ENCODE results near the gene AGBL5.

The AGBL5 gene

GRCh38 chr2:27024188-27024587 is 27.3 kb upstream of the AGBL5 start:
- no peak for DNase-seq

GRCh38 chr2:27024812-27025211 is 26.7 kb upstream of the AGBL5 start:
- DNase-seq, result no peak

- DNase-seq, result no peak
Observed at GRCh38 chr2:27025281-27025800, 26.1 kb upstream of the AGBL5 start.

GRCh38 chr2:27025861-27026851 is 25.3 kb upstream of the AGBL5 start:
- DNase-seq, result no peak

- no peak for DNase-seq
Observed at GRCh38 chr2:27027211-27027651, 24.2 kb upstream of the AGBL5 start.

- DNase-seq, result no peak
Observed at GRCh38 chr2:27029051-27029450, 22.4 kb upstream of the AGBL5 start.

- DNase-seq, result peak; percentile 93
Observed at GRCh38 chr2:27032495-27033252, 18.8 kb upstream of the AGBL5 start, which contains the start of gene TMEM214. Gene TMEM214 (plus strand): TSS chr2:27032965. CDS start chr2:27033016, 51 bp downstream.

GRCh38 chr2:27033253-27033852 is 18.1 kb upstream of the AGBL5 start:
- DNase-seq, result no peak

- DNase-seq, result no peak
Observed at GRCh38 chr2:27038012-27038411, 13.5 kb upstream of the AGBL5 start.

- DNase-seq, result no peak
Observed at GRCh38 chr2:27038631-27039339, 12.7 kb upstream of the AGBL5 start.

GRCh38 chr2:27039426-27039825 is 12.0 kb upstream of the AGBL5 start:
- no peak for DNase-seq

GRCh38 chr2:27039871-27040270 is 11.6 kb upstream of the AGBL5 start:
- no peak for DNase-seq

- DNase-seq, result no peak
Observed at GRCh38 chr2:27040282-27040681, 11.2 kb upstream of the AGBL5 start.

GRCh38 chr2:27041752-27042151 is 9.7 kb upstream of the AGBL5 start:
- peak; percentile 80 for DNase-seq

GRCh38 chr2:27042159-27042661 is 9.3 kb upstream of the AGBL5 start:
- peak; percentile 68 for DNase-seq

- DNase-seq, result no peak
Observed at GRCh38 chr2:27042985-27043634, 8.4 kb upstream of the AGBL5 start.

GRCh38 chr2:27049422-27050280 is 1.8 kb upstream of the AGBL5 start:
- DNase-seq, result no peak

GRCh38 chr2:27050281-27050995 is 1.0 kb upstream of the AGBL5 start:
- DNase-seq, result peak; percentile 92

- no peak for DNase-seq
Observed at GRCh38 chr2:27051902-27052645, 606 bp downstream of the AGBL5 start.
